Cardiac fibroblast (primary cell): ENCODE measurements around the gene DCXR.

Experiments used
- DNase-seq, 2 donors: peaks; one replicate each; pipeline versions ENCODE4 v3.0.0 to v3.0.0-alpha.2; 2010; ENCODE audit warnings: low read depth in 2 of 2
- H3K4me3 ChIP-seq, 2 donors: replicated peaks in 1 of 2; 1 replicate in 1 of 2; 2 replicates in 1 of 2; pipeline ENCODE4 v1.5.1; 2011; ENCODE audit warnings: low read depth in 2 of 2, low read length in 2 of 2, mild to moderate bottlenecking in 2 of 2, moderate library complexity in 1 of 2
- TF ChIP-seq, protein P1 (sequence below): IDR thresholded peaks from one replicate; pipeline ENCODE4 v1.5.1; 2011; ENCODE audit warnings: low read depth, mild to moderate bottlenecking, low read length, inconsistent platforms

The DCXR gene

DNA sequence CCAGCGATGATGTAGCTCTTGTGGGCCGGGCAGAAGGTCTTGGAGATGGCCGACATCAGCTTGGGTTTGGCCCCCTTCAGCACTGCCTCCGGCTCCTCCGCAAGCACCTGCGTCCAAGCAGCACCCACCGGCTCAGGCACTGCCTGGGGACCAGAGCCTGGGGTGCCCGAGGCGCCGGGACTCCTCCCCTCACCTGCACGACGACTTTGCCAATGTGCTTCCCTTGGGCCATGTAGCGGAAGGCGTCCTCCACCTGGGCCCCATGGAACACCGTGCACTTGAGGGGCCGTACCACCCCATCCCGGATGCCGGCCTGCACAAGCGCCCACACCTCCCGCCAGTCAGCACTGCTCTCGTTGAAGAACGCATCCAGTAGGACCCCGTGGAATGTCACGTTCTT is 45.5 kb upstream of the DCXR start:
- no peak for DNase-seq
- H3K4me3 ChIP-seq, result no peak overlapping the region
- TF ChIP-seq, protein P1, sequence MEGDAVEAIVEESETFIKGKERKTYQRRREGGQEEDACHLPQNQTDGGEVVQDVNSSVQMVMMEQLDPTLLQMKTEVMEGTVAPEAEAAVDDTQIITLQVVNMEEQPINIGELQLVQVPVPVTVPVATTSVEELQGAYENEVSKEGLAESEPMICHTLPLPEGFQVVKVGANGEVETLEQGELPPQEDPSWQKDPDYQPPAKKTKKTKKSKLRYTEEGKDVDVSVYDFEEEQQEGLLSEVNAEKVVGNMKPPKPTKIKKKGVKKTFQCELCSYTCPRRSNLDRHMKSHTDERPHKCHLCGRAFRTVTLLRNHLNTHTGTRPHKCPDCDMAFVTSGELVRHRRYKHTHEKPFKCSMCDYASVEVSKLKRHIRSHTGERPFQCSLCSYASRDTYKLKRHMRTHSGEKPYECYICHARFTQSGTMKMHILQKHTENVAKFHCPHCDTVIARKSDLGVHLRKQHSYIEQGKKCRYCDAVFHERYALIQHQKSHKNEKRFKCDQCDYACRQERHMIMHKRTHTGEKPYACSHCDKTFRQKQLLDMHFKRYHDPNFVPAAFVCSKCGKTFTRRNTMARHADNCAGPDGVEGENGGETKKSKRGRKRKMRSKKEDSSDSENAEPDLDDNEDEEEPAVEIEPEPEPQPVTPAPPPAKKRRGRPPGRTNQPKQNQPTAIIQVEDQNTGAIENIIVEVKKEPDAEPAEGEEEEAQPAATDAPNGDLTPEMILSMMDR, result no peak

DNA sequence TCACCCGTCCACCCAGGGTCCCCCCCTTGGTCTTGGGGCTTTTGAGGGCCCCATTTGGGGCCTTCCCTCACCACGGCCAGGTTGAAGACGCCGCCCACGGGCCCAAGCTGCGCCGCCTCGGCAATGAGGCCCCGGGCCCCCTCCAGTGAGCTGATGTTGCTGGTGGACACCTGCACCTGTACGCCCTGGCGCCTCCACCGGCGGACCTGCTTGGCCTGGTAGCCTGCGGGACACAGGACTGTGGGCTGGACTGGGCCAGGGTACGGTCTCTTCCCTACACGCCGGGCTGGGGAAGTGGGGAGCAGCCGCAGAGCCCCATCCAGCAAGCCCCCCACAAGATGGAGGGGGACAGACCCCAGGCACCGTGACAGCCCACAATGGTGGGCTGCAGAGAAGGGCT is 45.0 kb upstream of the DCXR start:
- H3K4me3 ChIP-seq, result no peak overlapping the region
- TF ChIP-seq, protein P1, result no peak
- no peak for DNase-seq

DNA sequence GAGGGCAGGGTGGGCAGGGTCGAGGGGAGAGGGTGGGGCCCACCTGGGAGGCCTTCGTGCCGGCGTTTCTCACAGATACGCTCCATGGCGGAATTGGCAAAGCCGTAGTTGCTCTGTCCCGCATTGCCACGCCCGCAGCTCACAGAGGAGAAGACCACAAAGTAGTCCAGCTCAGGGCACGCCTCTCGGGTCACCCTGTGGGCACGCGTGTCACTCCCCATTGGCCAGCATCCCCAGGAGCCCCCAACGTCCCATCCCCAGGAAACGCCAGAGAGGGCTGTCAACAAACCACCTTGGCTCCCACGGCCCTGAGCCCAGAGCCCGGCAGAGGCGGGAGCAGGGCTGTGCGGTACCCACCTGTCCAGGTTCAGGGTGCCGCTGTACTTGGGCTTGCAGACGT is 44.5 kb upstream of the DCXR start:
- DNase-seq, result no peak
- TF ChIP-seq, protein P1, result no peak
- no peak overlapping the region for H3K4me3 ChIP-seq

DNA sequence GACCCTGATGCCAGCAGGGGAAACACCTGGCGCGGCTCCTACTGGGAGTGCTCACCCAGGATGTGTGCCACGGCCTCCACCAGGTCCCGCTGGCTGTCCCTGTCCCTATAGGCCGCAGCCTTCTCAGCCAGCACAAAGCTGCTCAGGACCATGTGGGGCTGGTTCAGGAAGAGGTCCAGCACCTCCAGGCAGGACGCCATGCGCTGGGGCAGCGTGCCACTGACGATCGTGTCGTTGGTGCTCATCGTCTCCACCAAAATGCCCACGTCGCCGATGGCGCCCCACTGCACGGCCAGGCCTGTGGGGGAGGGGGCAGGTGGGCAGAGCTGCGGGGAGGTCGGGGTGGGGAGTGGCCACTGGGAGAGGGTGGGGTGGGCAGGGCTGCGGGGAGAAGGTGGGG is 44.0 kb upstream of the DCXR start:
- TF ChIP-seq, protein P1, result no peak
- H3K4me3 ChIP-seq, result no peak overlapping the region
- no peak for DNase-seq

DNA sequence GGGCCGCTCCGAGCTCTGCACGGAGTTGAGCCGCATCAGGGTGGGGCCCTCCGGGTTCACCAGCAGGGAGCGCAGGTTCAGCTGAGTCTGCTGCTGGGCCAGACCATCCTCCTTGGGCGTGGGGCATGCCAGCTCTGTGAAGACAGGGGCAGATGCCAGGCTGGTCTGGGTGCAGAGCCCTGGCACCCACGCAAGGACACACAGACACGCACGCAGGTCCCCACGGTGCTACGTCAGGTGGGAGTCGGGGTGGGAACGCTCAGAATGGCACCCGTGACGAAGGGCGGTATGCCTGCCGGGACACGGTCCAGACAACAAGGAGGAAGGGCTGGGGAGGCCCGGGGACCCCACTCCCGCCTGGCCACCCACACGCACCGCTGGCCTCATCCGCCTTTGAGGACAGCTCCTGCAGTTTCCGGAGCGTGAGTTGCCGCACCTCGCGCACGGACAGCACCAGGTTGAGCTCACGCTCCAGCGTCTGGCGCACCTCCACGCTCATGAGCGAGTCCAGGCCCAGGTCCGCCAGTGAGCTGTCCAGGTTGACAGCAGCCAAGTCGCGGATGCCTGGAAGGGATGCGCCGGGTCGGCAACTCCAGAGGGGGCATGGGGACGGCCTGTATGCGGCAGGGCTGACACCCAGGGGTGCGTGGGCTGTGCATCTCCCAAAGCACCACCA is 43.4 kb upstream of the DCXR start:
- no peak overlapping the region for H3K4me3 ChIP-seq
- TF ChIP-seq, protein P1, result no peak
- no peak for DNase-seq

DNA sequence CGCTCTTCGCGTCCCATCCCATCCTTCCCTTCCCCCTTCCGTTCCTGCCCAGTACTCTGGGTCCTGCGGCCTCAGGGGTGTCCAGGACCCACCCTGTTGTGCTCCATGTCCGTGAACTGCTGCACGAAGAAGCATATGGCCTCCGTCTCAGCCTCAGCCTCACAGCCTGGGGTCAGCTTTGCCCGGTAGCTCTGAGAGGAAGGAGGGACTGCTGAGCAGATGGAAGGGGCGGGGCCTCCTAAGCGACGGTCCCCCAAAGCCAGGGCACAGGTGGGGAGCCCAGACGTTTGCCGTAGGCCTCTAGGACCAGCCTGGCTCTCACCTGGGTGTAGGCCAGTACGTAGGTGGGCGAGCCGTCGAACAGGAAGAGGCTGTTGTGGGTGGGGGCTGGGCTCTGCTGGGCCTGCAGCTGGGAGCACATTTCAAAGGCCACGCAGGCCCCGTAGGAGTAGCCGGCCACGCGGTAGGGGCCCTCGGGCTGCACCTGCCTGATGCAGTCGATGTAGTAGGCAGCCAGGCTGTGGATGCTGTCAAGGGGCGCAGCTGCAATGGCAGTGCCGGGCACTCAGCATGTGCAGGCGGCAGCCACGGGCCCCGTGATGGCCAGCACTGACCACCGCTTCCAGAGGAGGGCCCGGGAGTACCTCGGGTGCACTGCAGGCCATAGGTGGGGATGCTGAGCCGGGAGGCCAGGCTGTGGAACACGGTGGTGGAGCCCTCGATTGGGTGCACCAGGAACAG is 42.7 kb upstream of the DCXR start:
- TF ChIP-seq, protein P1, result no peak
- no peak for DNase-seq
- H3K4me3 ChIP-seq, result no peak overlapping the region
